ENCODE results near the gene SUN2. TPM values are rescaled to one million over a fixed set of nuclear protein-coding genes. Genes with fewer than 3 reads are reported as not detected.

The SUN2 gene
- total and polyA plus RNA-seq, 7 donors, result 57.6 to 152 (median 101) TPM

- TF ChIP-seq CTCF (IDR thresholded peaks at IDR 0.05), result no peak
- H3K9me3 ChIP-seq, result no peaks in the 10 kb centered on the region
- H3K4me1 ChIP-seq, result peaks cover 11% of the 10 kb centered on the region
- DNase-seq (peak in 1 of 2 donors; percentile 30), ATAC-seq (no peak)
- no peaks in the 10 kb centered on the region for H3K27me3 ChIP-seq (ENCODE audit: insufficient read depth in 3 of 3, low read length in 2 of 3)
- H3K4me3 ChIP-seq, result no peak overlapping the region
- intact Hi-C loops (cut with DNase I), result no loop called here
- no peak overlapping the region for H3K27ac ChIP-seq
- WGBS, 3 donors, result 89 to 95% (median 91%) methylated on average over 9 of the region's 9 CpGs
- H3K36me3 ChIP-seq (ENCODE audit: insufficient read depth in 1 of 2, low read depth in 1 of 2), result peaks cover 16 to 99% of the 10 kb centered on the region in 2 donors
Observed at GRCh38 chr22:38741166-38741565, 14.6 kb downstream of the SUN2 start.

GRCh38 chr22:38740754-38741153 is 15.0 kb downstream of the SUN2 start:
- Histone ChIP-seq H3K4me3 (no peak overlapping the region), H3K4me1 (peaks cover 14% of the 10 kb centered on the region), H3K36me3 (ENCODE audit: insufficient read depth in 1 of 2, low read depth in 1 of 2) (peaks cover 13 to 99% of the 10 kb centered on the region in 2 donors), H3K9me3 (no peaks in the 10 kb centered on the region), H3K27ac (no peak overlapping the region), H3K27me3 (ENCODE audit: insufficient read depth in 3 of 3, low read length in 2 of 3) (no peaks in the 10 kb centered on the region)
- DNase-seq (peak in 1 of 2 donors; percentile 44), ATAC-seq (no peak)
- WGBS, 3 donors, result 68 to 75% (median 72%) methylated on average over 8 of the region's 8 CpGs
- TF ChIP-seq CTCF (IDR thresholded peaks at IDR 0.05), result no peak
- intact Hi-C loops (cut with DNase I), result no loop called here

- ATAC-seq, result no peak
- no peak for TF ChIP-seq CTCF (IDR thresholded peaks at IDR 0.05)
- H3K36me3 ChIP-seq (ENCODE audit: insufficient read depth in 1 of 2, low read depth in 1 of 2), result peaks cover 13 to 99% of the 10 kb centered on the region in 2 donors
- WGBS, 3 donors, result 51 to 63% (median 52%) methylated on average over 12 to 15 of the region's 15 CpGs
- H3K9me3 ChIP-seq, result no peaks in the 10 kb centered on the region
- intact Hi-C loops (cut with DNase I), result no loop called here
- DNase-seq, result peak in 1 of 2 donors; percentile 52
- H3K4me1 ChIP-seq, result peaks cover 16% of the 10 kb centered on the region
- H3K4me3 ChIP-seq, result no peak overlapping the region
- H3K27ac ChIP-seq, result peak overlapping the region; percentile 34
- H3K27me3 ChIP-seq (ENCODE audit: insufficient read depth in 3 of 3, low read length in 2 of 3), result no peaks in the 10 kb centered on the region
Observed at GRCh38 chr22:38740116-38740723, 15.6 kb downstream of the SUN2 start.

- ATAC-seq (peak; percentile 7 to 35 (median 26)), DNase-seq (peak in 1 of 2 donors; percentile 67)
- Histone ChIP-seq H3K9me3 (no peaks in the 10 kb centered on the region), H3K27ac (peak overlapping the region; percentile 34), H3K4me1 (peaks cover 23% of the 10 kb centered on the region), H3K27me3 (ENCODE audit: insufficient read depth in 3 of 3, low read length in 2 of 3) (no peaks in the 10 kb centered on the region), H3K4me3 (no peak overlapping the region), H3K36me3 (ENCODE audit: insufficient read depth in 1 of 2, low read depth in 1 of 2) (peaks cover 13 to 99% of the 10 kb centered on the region in 2 donors)
- intact Hi-C loops (cut with DNase I), result no loop called here
- TF ChIP-seq CTCF (IDR thresholded peaks at IDR 0.05), result no peak
- WGBS, 3 donors, result 37 to 63% (median 45%) methylated on average over 20 of the region's 20 CpGs
Observed at GRCh38 chr22:38739300-38740055, 16.3 kb downstream of the SUN2 start.

Data from psoas muscle (tissue), 8 donors.